DND-41 (cell line): ENCODE measurements around the gene FAM47C.
"Not testable (repeated sequence)": the region's sequence is repeated elsewhere in the genome, so short reads cannot be mapped to it uniquely, and the experiment has no call there.

Source experiments
- ATAC-seq: fragments of 200-7000 bp; cut with Tn5 transposase; 3 replicates; pipeline ENCODE4 v1.9.1; 2021; ENCODE audit warnings: low read depth; ENCODE audit not compliant: insufficient read depth
- DNase-seq: peaks from one replicate; pipeline ENCODE4 v3.0.0-alpha.2; 2020
- H2AFZ ChIP-seq: 2 replicates; pipeline ENCODE4 v1.6.0; 2012; ENCODE audit warnings: low read depth, low read length
- H3K27ac ChIP-seq: 2 replicates; pipeline ENCODE4 v1.5.1; 2012; ENCODE audit warnings: low read length, inconsistent platforms
- H3K27me3 ChIP-seq: fragments of 200-600 bp; sonication (generic); 2 replicates; pipeline ENCODE4 v1.6.0; 2012; ENCODE audit warnings: low read length, mild to moderate bottlenecking, inconsistent platforms; ENCODE audit not compliant: insufficient read depth, poor library complexity
- H3K36me3 ChIP-seq: 2 replicates; pipeline ENCODE4 v1.5.1; 2012; ENCODE audit warnings: low read length, inconsistent platforms; ENCODE audit not compliant: insufficient read depth
- H3K4me1 ChIP-seq: 2 replicates; pipeline ENCODE4 v1.5.1; 2012; ENCODE audit warnings: mild to moderate bottlenecking, low read length; ENCODE audit not compliant: insufficient read depth
- H3K4me2 ChIP-seq: 2 replicates; pipeline ENCODE4 v1.6.0; 2012; ENCODE audit warnings: mild to moderate bottlenecking, moderate library complexity, low read length, inconsistent platforms; ENCODE audit not compliant: insufficient read depth
- H3K4me3 ChIP-seq, 2 experiments: fragments of 200-600 bp in 1 of 2; shearing (Covaris generic) in 1 of 2; 2 replicates each; pipeline ENCODE4 v1.5.1; 2012 to 2016; ENCODE audit warnings: inconsistent platforms in 2 of 2, low read length in 2 of 2, mild to moderate bottlenecking in 2 of 2, low read depth in 1 of 2, moderate library complexity in 1 of 2
- H3K79me2 ChIP-seq: 2 replicates; pipeline ENCODE4 v1.6.0; 2012; ENCODE audit warnings: low read length, inconsistent platforms; ENCODE audit not compliant: insufficient read depth
- H3K9ac ChIP-seq: 2 replicates; pipeline ENCODE4 v1.6.0; 2012; ENCODE audit warnings: low read depth, mild to moderate bottlenecking, inconsistent platforms, low read length, moderate library complexity
- H3K9me3 ChIP-seq: 2 replicates; pipeline ENCODE4 v1.5.1; 2012; ENCODE audit warnings: low read length, moderate library complexity, mild to moderate bottlenecking, inconsistent platforms; ENCODE audit not compliant: insufficient read depth, severe bottlenecking
- H4K20me1 ChIP-seq: 2 replicates; pipeline ENCODE4 v1.6.0; 2012; ENCODE audit warnings: low read length; ENCODE audit not compliant: insufficient read depth
- EZH2 ChIP-seq: IDR thresholded peaks from 3 replicates; pipeline ENCODE4 v1.6.1; 2012; ENCODE audit warnings: borderline replicate concordance, low read depth, mild to moderate bottlenecking, moderate library complexity, low read length, inconsistent platforms; ENCODE audit not compliant: severe bottlenecking
- TF ChIP-seq, protein P1 (sequence below): IDR thresholded peaks from 2 replicates; pipeline ENCODE4 v1.5.1; 2012; ENCODE audit warnings: borderline replicate concordance, low read length, moderate library complexity, mild to moderate bottlenecking; ENCODE audit not compliant: poor library complexity, severe bottlenecking; ENCODE audit errors: extremely low read depth

The FAM47C gene

DNA sequence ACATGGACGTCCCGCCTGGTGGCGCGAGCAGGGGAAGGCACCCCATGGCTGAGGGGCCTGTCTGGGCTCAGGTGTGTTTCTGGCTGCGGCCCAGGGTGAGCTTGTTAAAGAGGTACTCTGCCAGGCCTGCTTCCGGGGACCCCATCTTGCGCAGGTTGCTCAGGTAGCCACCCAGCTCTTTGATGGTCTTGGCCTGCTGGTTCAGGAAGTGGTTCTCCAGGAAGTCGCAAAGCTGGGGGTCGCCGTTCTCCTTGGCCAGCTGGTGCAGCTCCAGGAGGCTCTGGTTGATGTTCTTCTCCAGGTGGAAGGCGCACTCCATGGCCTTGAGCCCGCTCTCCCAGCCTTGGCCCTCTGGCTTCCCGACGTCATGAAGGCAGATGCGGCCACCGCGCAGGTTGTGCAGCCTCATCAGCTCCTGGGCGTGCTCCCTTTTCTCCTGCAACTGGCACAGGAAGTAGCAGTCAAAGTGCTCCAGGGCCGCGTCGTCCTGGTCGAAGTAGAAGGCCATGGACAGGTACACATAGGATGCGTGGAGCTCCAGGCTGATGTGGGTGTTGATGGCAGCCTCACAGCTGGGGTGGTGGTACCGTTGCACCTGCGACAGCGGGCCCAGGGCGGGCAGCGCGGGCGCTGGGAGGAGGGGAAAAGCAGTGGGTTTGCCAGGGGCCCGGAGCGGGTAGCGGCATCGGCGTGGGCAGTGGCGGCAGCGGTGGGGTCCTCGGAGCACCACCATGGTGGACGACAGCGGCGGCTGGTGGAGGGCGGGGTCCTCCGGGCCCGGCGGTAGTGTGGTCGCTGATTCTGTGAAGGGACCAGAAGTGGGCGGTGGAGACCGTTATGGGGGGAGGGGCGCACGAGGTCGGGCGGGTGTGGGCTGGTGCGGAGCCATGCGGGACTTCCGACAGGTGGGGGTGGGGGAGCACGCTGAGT is 35.1 kb downstream of the FAM47C start:
- H2AFZ ChIP-seq, H3K9ac ChIP-seq, H3K36me3 ChIP-seq, ATAC-seq, H3K79me2 ChIP-seq, H3K27ac ChIP-seq, H3K9me3 ChIP-seq, H3K4me3 ChIP-seq, DNase-seq, H3K27me3 ChIP-seq, H3K4me2 ChIP-seq, H3K4me1 ChIP-seq, H4K20me1 ChIP-seq: not testable (repeated sequence)

DNA sequence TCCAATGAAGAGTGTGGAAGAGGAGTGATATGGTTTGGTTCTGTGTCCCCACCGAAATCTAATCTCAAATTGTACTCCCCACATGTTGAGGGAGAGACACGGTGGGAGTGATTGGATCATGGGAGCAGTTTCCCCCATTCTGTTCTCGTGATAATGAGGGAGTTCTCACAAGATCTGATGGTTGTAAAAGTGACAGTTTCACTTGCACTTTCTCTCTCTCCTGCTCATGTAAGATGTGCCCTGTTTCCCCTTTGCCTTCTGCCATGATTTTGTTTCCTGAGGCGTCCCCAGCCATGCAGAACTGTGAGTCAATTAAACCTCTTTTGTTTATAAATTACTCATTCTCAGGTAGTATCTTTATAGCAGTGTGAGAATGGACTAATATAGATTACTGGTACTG is 39.6 kb downstream of the FAM47C start:
- no peak for ATAC-seq
- H3K36me3 ChIP-seq: no peaks in the 10 kb centered on the region
- no peak overlapping the region for H2AFZ ChIP-seq

DNA sequence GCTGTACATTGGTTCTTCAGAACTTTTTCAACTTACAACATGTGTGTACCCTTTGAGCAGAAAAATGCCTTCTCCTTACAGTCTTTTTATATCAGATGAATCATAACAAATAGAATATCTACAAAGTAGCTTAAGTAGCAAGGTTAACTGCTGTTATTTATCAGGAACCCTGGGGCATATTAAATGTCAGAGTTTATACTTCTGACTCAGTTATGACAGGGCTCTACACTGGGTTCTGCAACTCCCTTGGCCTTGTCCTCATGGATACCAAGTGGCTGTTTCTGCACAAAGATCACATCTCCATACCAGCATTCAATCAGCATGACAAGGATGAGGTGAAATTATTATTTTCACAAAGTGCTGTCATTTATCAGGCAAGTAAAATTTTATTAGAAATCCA is 49.4 kb downstream of the FAM47C start:
- not testable (repeated sequence) for H3K9me3 ChIP-seq, H3K9ac ChIP-seq, H3K4me3 ChIP-seq, H3K27me3 ChIP-seq, H3K4me1 ChIP-seq, H3K27ac ChIP-seq, H3K79me2 ChIP-seq, ATAC-seq, H4K20me1 ChIP-seq, H2AFZ ChIP-seq, H3K4me2 ChIP-seq, H3K36me3 ChIP-seq, DNase-seq

More for the DNA sequence above, 39.6 kb downstream of the FAM47C start:
- Histone ChIP-seq H3K9me3 (no peaks in the 10 kb centered on the region), H3K27me3 (no peaks in the 10 kb centered on the region), H3K4me1 (no peaks in the 10 kb centered on the region), H3K27ac (no peak overlapping the region), H3K4me3 (no peak overlapping the region), H4K20me1 (no peaks in the 10 kb centered on the region), H3K9ac (no peak overlapping the region), H3K4me2 (no peak overlapping the region), H3K79me2 (no peaks in the 10 kb centered on the region)
- no peak for TF ChIP-seq EZH2
- TF ChIP-seq, protein P1, sequence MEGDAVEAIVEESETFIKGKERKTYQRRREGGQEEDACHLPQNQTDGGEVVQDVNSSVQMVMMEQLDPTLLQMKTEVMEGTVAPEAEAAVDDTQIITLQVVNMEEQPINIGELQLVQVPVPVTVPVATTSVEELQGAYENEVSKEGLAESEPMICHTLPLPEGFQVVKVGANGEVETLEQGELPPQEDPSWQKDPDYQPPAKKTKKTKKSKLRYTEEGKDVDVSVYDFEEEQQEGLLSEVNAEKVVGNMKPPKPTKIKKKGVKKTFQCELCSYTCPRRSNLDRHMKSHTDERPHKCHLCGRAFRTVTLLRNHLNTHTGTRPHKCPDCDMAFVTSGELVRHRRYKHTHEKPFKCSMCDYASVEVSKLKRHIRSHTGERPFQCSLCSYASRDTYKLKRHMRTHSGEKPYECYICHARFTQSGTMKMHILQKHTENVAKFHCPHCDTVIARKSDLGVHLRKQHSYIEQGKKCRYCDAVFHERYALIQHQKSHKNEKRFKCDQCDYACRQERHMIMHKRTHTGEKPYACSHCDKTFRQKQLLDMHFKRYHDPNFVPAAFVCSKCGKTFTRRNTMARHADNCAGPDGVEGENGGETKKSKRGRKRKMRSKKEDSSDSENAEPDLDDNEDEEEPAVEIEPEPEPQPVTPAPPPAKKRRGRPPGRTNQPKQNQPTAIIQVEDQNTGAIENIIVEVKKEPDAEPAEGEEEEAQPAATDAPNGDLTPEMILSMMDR: no peak
- DNase-seq: no peak

DNA sequence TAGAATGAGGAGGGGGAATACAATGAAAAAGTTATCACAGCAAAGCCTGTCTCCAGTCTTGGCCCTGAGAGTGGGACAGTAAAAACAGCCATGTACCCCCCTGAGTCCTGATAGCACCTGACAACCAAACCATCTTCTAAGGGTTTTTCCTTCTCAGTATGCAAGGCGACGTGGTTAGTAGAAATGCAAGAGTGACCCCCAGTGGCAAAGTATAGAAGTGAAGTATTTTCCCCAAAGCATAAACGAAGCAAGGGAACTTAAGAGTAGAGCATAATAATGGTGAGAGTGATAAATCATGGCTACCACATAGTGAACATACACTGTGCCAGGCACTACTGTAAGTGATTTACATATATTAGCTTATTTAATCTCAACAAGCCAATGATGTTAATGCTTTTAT is 52.8 kb downstream of the FAM47C start:
- H3K4me2 ChIP-seq: no peak overlapping the region
- DNase-seq (peak; percentile 10), ATAC-seq (peak; percentile 67; the same call in 2 of the 3 replicates)
- no peak overlapping the region for H2AFZ ChIP-seq
- H3K36me3 ChIP-seq: no peaks in the 10 kb centered on the region
- no peaks in the 10 kb centered on the region for H3K79me2 ChIP-seq
- no peaks in the 10 kb centered on the region for H3K4me1 ChIP-seq
- no peaks in the 10 kb centered on the region for H3K27me3 ChIP-seq
- no peaks in the 10 kb centered on the region for H3K9me3 ChIP-seq
- TF ChIP-seq EZH2: no peak
- TF ChIP-seq, protein P1: peak; percentile 64
- no peak overlapping the region for H3K27ac ChIP-seq
- no peak overlapping the region for H3K4me3 ChIP-seq
- H4K20me1 ChIP-seq: no peaks in the 10 kb centered on the region
- no peak overlapping the region for H3K9ac ChIP-seq
